Neuronal stem cell (in vitro differentiated cells): ENCODE results near the gene CUL9.

ENCODE experiments used
- DNase-seq: peaks from one replicate; pipeline ENCODE4 v3.0.0-alpha.2; 2013; ENCODE audit warnings: low spot score
- H2AFZ ChIP-seq: one replicate; pipeline ENCODE4 v1.6.1; 2013; ENCODE audit warnings: mild to moderate bottlenecking, low read length, inconsistent platforms
- H2AK5ac ChIP-seq: 2 replicates; pipeline ENCODE4 v1.6.1; 2013; ENCODE audit warnings: low read depth, mild to moderate bottlenecking, inconsistent platforms, low read length, moderate library complexity, mixed read lengths
- H2BK120ac ChIP-seq: 2 replicates; pipeline ENCODE4 v1.6.1; 2013; ENCODE audit warnings: low read depth, mild to moderate bottlenecking, inconsistent platforms, low read length, moderate library complexity, mixed read lengths
- H2BK12ac ChIP-seq: one replicate; pipeline ENCODE4 v1.6.1; 2013; ENCODE audit warnings: low read length, inconsistent platforms
- H2BK15ac ChIP-seq: 2 replicates; pipeline ENCODE4 v1.6.1; 2013; ENCODE audit warnings: mild to moderate bottlenecking, low read length, inconsistent platforms, mixed read lengths
- H2BK5ac ChIP-seq: one replicate; pipeline ENCODE4 v1.6.1; 2013; ENCODE audit warnings: inconsistent platforms, mild to moderate bottlenecking, low read length, moderate library complexity
- H3K14ac ChIP-seq: one replicate; pipeline ENCODE4 v1.6.1; 2013; ENCODE audit warnings: low read length, inconsistent platforms
- H3K18ac ChIP-seq: 2 replicates; pipeline ENCODE4 v1.6.1; 2013; ENCODE audit warnings: low read length, inconsistent platforms
- H3K23ac ChIP-seq: 2 replicates; pipeline ENCODE4 v1.6.1; 2013; ENCODE audit warnings: low read depth, mild to moderate bottlenecking, mixed read lengths, low read length, inconsistent platforms; ENCODE audit not compliant: poor library complexity
- H3K27ac ChIP-seq: replicated peaks from 3 replicates; pipeline ENCODE4 v1.5.1; 2013; ENCODE audit warnings: low read length, inconsistent platforms
- H3K27me3 ChIP-seq, 3 experiments: 2 replicates each; pipeline ENCODE4 v1.6.1; 2013; ENCODE audit warnings: low read length in 3 of 3, mild to moderate bottlenecking in 2 of 3, inconsistent platforms in 1 of 3, low read depth in 1 of 3, mixed read lengths in 1 of 3, moderate library complexity in 1 of 3; ENCODE audit not compliant: control insufficient read depth in 3 of 3, insufficient read depth in 3 of 3
- H3K36me3 ChIP-seq, 2 donors: replicated peaks in 1 of 2; 2 replicates each; pipeline ENCODE4 v1.6.1; 2013; ENCODE audit warnings: low read length in 2 of 2; ENCODE audit not compliant: control insufficient read depth in 2 of 2, insufficient read depth in 2 of 2
- H3K4ac ChIP-seq: 2 replicates; pipeline ENCODE4 v1.6.1; 2013; ENCODE audit warnings: inconsistent platforms, mild to moderate bottlenecking, low read length, moderate library complexity
- H3K4me1 ChIP-seq, 2 donors: 1 replicate in 1 of 2; 2 replicates in 1 of 2; pipeline ENCODE4 v1.6.1; 2013; ENCODE audit warnings: low read length in 2 of 2, low read depth in 1 of 2; ENCODE audit not compliant: control insufficient read depth in 2 of 2, insufficient read depth in 1 of 2
- H3K4me2 ChIP-seq: one replicate; pipeline ENCODE4 v1.6.1; 2013; ENCODE audit warnings: mild to moderate bottlenecking, low read length, inconsistent platforms; ENCODE audit not compliant: insufficient read depth, poor library complexity, severe bottlenecking
- H3K4me3 ChIP-seq, 2 donors: 2 replicates each; pipeline ENCODE4 v1.5.1; 2013; ENCODE audit warnings: low read length in 2 of 2, mild to moderate bottlenecking in 2 of 2, inconsistent platforms in 1 of 2, moderate library complexity in 1 of 2
- H3K79me1 ChIP-seq: one replicate; pipeline ENCODE4 v1.6.1; 2013; ENCODE audit warnings: low read depth, mild to moderate bottlenecking, inconsistent platforms, low read length, moderate library complexity
- H3K9ac ChIP-seq: one replicate; pipeline ENCODE4 v1.6.1; 2013; ENCODE audit warnings: mild to moderate bottlenecking, low read depth, low read length, inconsistent platforms; ENCODE audit not compliant: poor library complexity
- H3K9me3 ChIP-seq, 2 donors: replicated peaks in 1 of 2; 2 replicates each; pipeline versions ENCODE3 to v1.6.1; 2013; ENCODE audit warnings: low read length in 2 of 2, mild to moderate bottlenecking in 2 of 2, inconsistent platforms in 1 of 2, low read depth in 1 of 2, mixed read lengths in 1 of 2, moderate library complexity in 1 of 2; ENCODE audit not compliant: control insufficient read depth in 2 of 2, insufficient read depth in 1 of 2
- H4K8ac ChIP-seq: one replicate; pipeline ENCODE4 v1.6.1; 2013; ENCODE audit warnings: low read depth, mild to moderate bottlenecking, inconsistent platforms, low read length, moderate library complexity
- H4K91ac ChIP-seq: one replicate; pipeline ENCODE4 v1.6.1; 2013; ENCODE audit warnings: low read length, low read depth, mild to moderate bottlenecking, inconsistent platforms; ENCODE audit not compliant: poor library complexity
- WGBS, 2 donors: extraction: QIAGEN DNeasy Blood & Tissue Kit; methylation state at CpG; one replicate each; pipeline ENCODE4 v1.1.7; 2013; ENCODE audit warnings: missing lambda C conversion rate in 2 of 2, mixed read lengths in 1 of 2; ENCODE audit not compliant: insufficient read length in 2 of 2, insufficient replicate concordance in 1 of 2; ENCODE audit errors: extremely low coverage in 2 of 2; 5-methylcytosine and 5-hydroxymethylcytosine counted together

CUL9 gene

DNA sequence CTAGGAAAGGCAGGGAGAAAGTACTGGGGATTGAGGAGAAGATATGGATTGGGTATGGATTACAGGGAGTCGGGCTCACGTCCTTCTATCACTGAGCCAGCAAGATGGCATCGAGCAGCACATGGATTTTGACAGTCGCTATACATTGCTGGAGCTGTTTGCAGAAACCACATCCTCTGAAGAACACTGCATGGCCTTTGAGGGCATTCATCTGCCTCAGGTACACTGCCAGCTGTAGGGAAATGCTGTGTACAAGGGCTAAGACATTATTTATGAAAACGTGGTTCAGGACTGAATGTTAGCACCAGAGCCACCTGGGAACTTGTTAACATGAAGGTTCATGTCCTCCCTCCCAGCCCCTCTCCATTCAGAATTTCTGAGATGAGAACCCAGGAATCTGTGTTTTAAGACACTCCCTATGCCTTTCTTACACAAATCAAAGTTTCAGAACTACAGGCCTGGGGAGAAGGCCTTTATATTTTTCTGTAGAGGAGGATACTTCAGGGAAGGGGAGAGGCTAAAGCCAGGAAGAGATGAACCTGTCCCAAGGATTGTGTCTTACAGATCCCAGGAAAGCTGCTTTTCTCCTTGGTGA is 3.5 kb downstream of the CUL9 start:
- WGBS, 2 donors, result no CpG with 5 or more reads among the region's 5 CpGs
- no peak overlapping the region for H3K4ac ChIP-seq

DNA sequence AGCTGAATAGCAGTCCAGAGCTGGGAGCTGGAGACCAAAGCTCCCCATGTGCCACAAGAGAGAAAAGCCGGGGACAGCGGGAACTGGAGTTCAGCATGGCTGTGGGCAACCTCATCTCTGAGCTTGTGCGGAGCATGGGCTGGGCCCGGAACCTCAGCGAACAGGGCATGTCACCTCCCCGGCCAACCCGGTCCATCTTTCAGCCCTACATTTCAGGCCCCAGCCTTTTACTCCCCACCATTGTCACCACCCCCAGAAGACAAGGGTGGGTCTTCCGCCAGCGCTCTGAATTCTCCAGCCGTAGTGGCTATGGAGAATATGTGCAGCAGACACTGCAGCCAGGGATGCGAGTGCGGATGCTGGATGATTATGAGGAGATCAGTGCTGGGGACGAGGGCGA is 4.0 kb downstream of the CUL9 start:
- H3K18ac ChIP-seq, result no peak overlapping the region
- H2BK5ac ChIP-seq, result no peak overlapping the region
- peaks cover 6 to 7% of the 10 kb centered on the region in 2 donors for H3K4me1 ChIP-seq
- no peak overlapping the region for H2BK120ac ChIP-seq
- no peak overlapping the region for H2AK5ac ChIP-seq
- no peaks in the 10 kb centered on the region for H3K27me3 ChIP-seq
- DNase-seq, result no peak
- H3K9ac ChIP-seq, result no peak overlapping the region
- no peak overlapping the region for H2BK12ac ChIP-seq
- H2BK15ac ChIP-seq, result no peak overlapping the region
- H4K91ac ChIP-seq, result no peak overlapping the region
- H3K4ac ChIP-seq, result no peak overlapping the region
- peaks cover 0 to 3% of the 10 kb centered on the region in 2 donors for H3K9me3 ChIP-seq
- no peak overlapping the region for H3K4me3 ChIP-seq
- H3K36me3 ChIP-seq, result peaks cover 19 to 49% of the 10 kb centered on the region in 2 donors
- H3K14ac ChIP-seq, result no peak overlapping the region
- WGBS, 2 donors, result no CpG with 5 or more reads among the region's 14 CpGs
- no peaks in the 10 kb centered on the region for H3K79me1 ChIP-seq
- no peak overlapping the region for H2AFZ ChIP-seq
- no peak overlapping the region for H4K8ac ChIP-seq
- no peak overlapping the region for H3K4me2 ChIP-seq
- no peak overlapping the region for H3K23ac ChIP-seq
- H3K27ac ChIP-seq, result no peak overlapping the region

More for the DNA sequence above, 3.5 kb downstream of the CUL9 start:
- Histone ChIP-seq H3K23ac (no peak overlapping the region), H3K18ac (no peak overlapping the region), H4K91ac (no peak overlapping the region), H2AK5ac (no peak overlapping the region), H4K8ac (no peak overlapping the region), H3K27me3 (no peaks in the 10 kb centered on the region), H3K27ac (no peak overlapping the region), H2AFZ (no peak overlapping the region), H2BK15ac (no peak overlapping the region), H2BK12ac (no peak overlapping the region), H3K4me3 (no peak overlapping the region), H3K9ac (no peak overlapping the region), H2BK120ac (no peak overlapping the region), H3K4me1 (peaks cover 7 to 10% of the 10 kb centered on the region in 2 donors), H3K9me3 (peaks cover 0 to 3% of the 10 kb centered on the region in 2 donors), H3K79me1 (no peaks in the 10 kb centered on the region), H3K36me3 (peaks cover 22 to 54% of the 10 kb centered on the region in 2 donors), H2BK5ac (no peak overlapping the region), H3K14ac (no peak overlapping the region), H3K4me2 (no peak overlapping the region)
- no peak for DNase-seq

DNA sequence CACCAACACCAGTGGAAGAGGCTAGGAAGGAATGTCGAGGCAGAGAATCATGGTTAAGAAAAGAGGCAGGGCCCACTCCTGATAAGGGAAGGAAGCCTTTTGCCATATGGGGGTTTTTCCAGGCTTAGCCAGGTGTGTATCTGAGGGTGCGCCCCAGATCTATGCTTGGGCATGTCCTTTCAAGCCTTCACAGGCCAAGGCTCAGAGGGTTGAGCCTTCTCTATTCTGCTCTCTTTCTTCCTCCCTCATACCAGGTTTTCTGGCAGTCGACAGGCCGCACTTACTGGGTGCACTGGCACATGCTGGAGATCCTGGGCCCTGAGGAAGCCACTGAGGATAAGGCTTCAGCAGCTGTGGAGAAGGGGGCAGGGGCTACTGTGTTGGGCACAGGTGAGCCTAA is 4.7 kb downstream of the CUL9 start:
- DNase-seq, result no peak

DNA sequence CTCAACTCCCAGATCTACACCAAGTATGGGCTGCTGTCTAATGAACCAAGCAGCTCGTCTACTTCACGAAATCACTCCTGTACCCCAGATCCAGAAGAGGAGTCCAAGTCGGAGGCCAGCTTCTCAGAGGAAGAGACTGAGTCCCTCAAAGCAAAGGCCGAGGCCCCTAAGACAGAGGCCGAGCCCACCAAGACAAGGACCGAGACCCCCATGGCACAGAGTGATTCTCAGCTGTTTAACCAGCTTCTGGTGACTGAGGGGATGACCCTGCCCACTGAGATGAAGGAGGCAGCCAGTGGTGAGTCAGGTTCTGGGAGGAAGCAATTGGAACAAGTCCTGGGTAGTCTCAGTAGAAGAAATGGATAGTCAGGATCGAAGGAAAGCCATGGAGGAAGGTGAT is 5.8 kb downstream of the CUL9 start:
- DNase-seq, result no peak
- H3K18ac ChIP-seq, result no peak overlapping the region
- H2BK120ac ChIP-seq, result no peak overlapping the region
- H3K4me1 ChIP-seq, result no peaks in the 10 kb centered on the region
- H3K9me3 ChIP-seq, result peaks cover 0 to 3% of the 10 kb centered on the region in 2 donors
- H2AFZ ChIP-seq, result no peak overlapping the region
- no peak overlapping the region for H3K4ac ChIP-seq
- H3K27me3 ChIP-seq, result no peaks in the 10 kb centered on the region
- no CpG with 5 or more reads among the region's 7 CpGs for WGBS, 2 donors
- H4K91ac ChIP-seq, result no peak overlapping the region
- H2AK5ac ChIP-seq, result no peak overlapping the region
- no peak overlapping the region for H3K4me2 ChIP-seq
- no peak overlapping the region for H3K23ac ChIP-seq
- no peaks in the 10 kb centered on the region for H3K79me1 ChIP-seq
- H2BK15ac ChIP-seq, result no peak overlapping the region
- H3K14ac ChIP-seq, result no peak overlapping the region
- no peak overlapping the region for H3K27ac ChIP-seq
- H3K36me3 ChIP-seq, result peaks cover 20 to 57% of the 10 kb centered on the region in 2 donors
- no peak overlapping the region for H4K8ac ChIP-seq
- H2BK5ac ChIP-seq, result no peak overlapping the region
- no peak overlapping the region for H2BK12ac ChIP-seq
- H3K4me3 ChIP-seq, result no peak overlapping the region
- no peak overlapping the region for H3K9ac ChIP-seq

More for the DNA sequence above, 4.7 kb downstream of the CUL9 start:
- H3K23ac ChIP-seq, result no peak overlapping the region
- peaks cover 18 to 48% of the 10 kb centered on the region in 2 donors for H3K36me3 ChIP-seq
- H3K4me1 ChIP-seq, result peaks cover 3% of the 10 kb centered on the region in 2 donors
- H2BK5ac ChIP-seq, result no peak overlapping the region
- H2BK12ac ChIP-seq, result no peak overlapping the region
- no peak overlapping the region for H2BK120ac ChIP-seq
- H3K18ac ChIP-seq, result no peak overlapping the region
- no peak overlapping the region for H4K91ac ChIP-seq
- H3K4me2 ChIP-seq, result no peak overlapping the region
- H3K27ac ChIP-seq, result no peak overlapping the region
- no peak overlapping the region for H3K9ac ChIP-seq
- no peak overlapping the region for H4K8ac ChIP-seq
- no peak overlapping the region for H3K4ac ChIP-seq
- H3K79me1 ChIP-seq, result no peaks in the 10 kb centered on the region
- H2AFZ ChIP-seq, result no peak overlapping the region
- H3K9me3 ChIP-seq, result peaks cover 0 to 3% of the 10 kb centered on the region in 2 donors
- no peaks in the 10 kb centered on the region for H3K27me3 ChIP-seq
- no peak overlapping the region for H2BK15ac ChIP-seq
- H2AK5ac ChIP-seq, result no peak overlapping the region
- WGBS, 2 donors, result no CpG with 5 or more reads among the region's 4 CpGs
- H3K4me3 ChIP-seq, result peak overlapping the region in 1 of 2 donors; percentile 26
- no peak overlapping the region for H3K14ac ChIP-seq
